B cell (primary cell): ENCODE measurements around the gene EXOSC9. TPM values are rescaled to one million over a fixed set of nuclear protein-coding genes. Genes with fewer than 3 reads are reported as not detected.

ENCODE experiments used
- ATAC-seq: fragments of 200-7000 bp; cut with Tn5 transposase; one replicate; pipeline ENCODE4 v1.10.0; 2021; ENCODE audit warnings: low read depth, mild to moderate bottlenecking, moderate number of reproducible peaks, moderate library complexity
- CTCF ChIA-PET: fragments of 350-600 bp; sonication (Branson Sonifier 250); formaldehyde crosslinking; loops from one replicate; lab custom pipeline; 2021; ENCODE audit warnings: antibody characterized with exemption, inconsistent platforms; lab: Charles Lee
- POLR2A ChIA-PET: fragments of 350-600 bp; sonication (Branson Sonifier 250); formaldehyde crosslinking; loops from one replicate; lab custom pipeline; 2021; ENCODE audit warnings: antibody characterized with exemption; lab: Charles Lee
- DNase-seq: peaks from one replicate; pipeline ENCODE4 v3.0.0; 2013
- H2AFZ ChIP-seq: 2 replicates; pipeline ENCODE4 v1.6.1; 2012; ENCODE audit warnings: mild to moderate bottlenecking, low read depth, low read length; ENCODE audit not compliant: insufficient read depth, poor library complexity, severe bottlenecking
- H3K27ac ChIP-seq, 2 donors: 1 replicate in 1 of 2; 2 replicates in 1 of 2; pipeline ENCODE4 v1.5.1; 2012 to 2013; ENCODE audit warnings: low read length in 2 of 2, mild to moderate bottlenecking in 2 of 2, moderate library complexity in 1 of 2
- H3K27me3 ChIP-seq, 4 experiments: fragments of 200-600 bp in 1 of 4; sonication (generic) in 1 of 4; replicated peaks in 1 of 4; 1 replicate in 2 of 4; 2 replicates in 2 of 4; pipeline versions ENCODE4 v1.6.1 to v1.7.0; 2013 to 2016; ENCODE audit warnings: low read length in 3 of 4, mild to moderate bottlenecking in 2 of 4, mixed read lengths in 1 of 4, moderate library complexity in 1 of 4; ENCODE audit not compliant: insufficient read depth in 4 of 4, control insufficient read depth in 3 of 4; ENCODE audit errors: control extremely low read depth in 1 of 4
- H3K36me3 ChIP-seq, 2 experiments: replicated peaks in 1 of 2; 1 replicate in 1 of 2; 2 replicates in 1 of 2; pipeline versions ENCODE4 v1.6.1 to v1.7.1; 2013; ENCODE audit warnings: low read length in 1 of 2; ENCODE audit not compliant: insufficient read depth in 2 of 2, control insufficient read depth in 1 of 2; ENCODE audit errors: control extremely low read depth in 1 of 2, extremely low read depth in 1 of 2
- H3K4me1 ChIP-seq, 2 donors: fragments of 200-600 bp in 1 of 2; sonication (generic) in 1 of 2; 1 replicate in 1 of 2; 2 replicates in 1 of 2; pipeline versions ENCODE4 v1.5.1 to v1.6.1; 2013 to 2017; ENCODE audit warnings: low read length in 2 of 2; ENCODE audit not compliant: control insufficient read depth in 2 of 2, insufficient read depth in 2 of 2
- H3K4me2 ChIP-seq: replicated peaks from 2 replicates; pipeline ENCODE3; 2012; ENCODE audit warnings: mild to moderate bottlenecking, low read depth, low read length; ENCODE audit not compliant: poor library complexity, severe bottlenecking
- H3K4me3 ChIP-seq, 5 experiments: fragments of 200-600 bp in 1 of 5; sonication (generic) in 1 of 5; 1 replicate in 3 of 5; 2 replicates in 2 of 5; pipeline versions ENCODE4 v1.5.1 to v1.7.0; 2011 to 2016; ENCODE audit warnings: low read length in 4 of 5, mild to moderate bottlenecking in 4 of 5, low read depth in 2 of 5, control low read depth in 1 of 5, moderate library complexity in 1 of 5; ENCODE audit not compliant: insufficient read depth in 1 of 5; ENCODE audit errors: control extremely low read depth in 1 of 5, extremely low read depth in 1 of 5
- H3K79me2 ChIP-seq: fragments of 200-600 bp; sonication (generic); one replicate; pipeline ENCODE4 v1.6.0; 2016; ENCODE audit warnings: low read length; ENCODE audit not compliant: control insufficient read depth, insufficient read depth
- H3K9ac ChIP-seq: fragments of 200-600 bp; sonication (generic); 2 replicates; pipeline ENCODE4 v1.6.1; 2017; ENCODE audit warnings: mild to moderate bottlenecking, low read length, moderate library complexity
- H3K9me3 ChIP-seq, 3 donors: one replicate each; pipeline versions ENCODE4 v1.6.1 to v1.7.1; 2013; ENCODE audit warnings: low read length in 2 of 3; ENCODE audit not compliant: control insufficient read depth in 2 of 3, insufficient read depth in 1 of 3; ENCODE audit errors: control extremely low read depth in 1 of 3
- H4K20me1 ChIP-seq: 2 replicates; pipeline ENCODE4 v1.6.0; 2012; ENCODE audit warnings: mild to moderate bottlenecking, low read length; ENCODE audit not compliant: insufficient read depth, control insufficient read depth, poor library complexity, severe bottlenecking
- H3K27ac Mint-ChIP-seq: one replicate; pipeline ENCODE4 v1.8.0; 2021; ENCODE audit warnings: mixed read lengths
- H3K27me3 Mint-ChIP-seq: one replicate; pipeline ENCODE4 v1.8.0; 2021; ENCODE audit warnings: mixed read lengths
- H3K4me1 Mint-ChIP-seq: one replicate; pipeline ENCODE4 v1.8.0; 2021; ENCODE audit warnings: mixed read lengths
- H3K4me3 Mint-ChIP-seq: one replicate; pipeline ENCODE4 v1.8.0; 2021; ENCODE audit warnings: mixed read lengths
- H3K9me3 Mint-ChIP-seq: one replicate; pipeline ENCODE4 v1.8.0; 2022; ENCODE audit warnings: mixed read lengths; ENCODE audit not compliant: insufficient read depth
- EZH2 ChIP-seq: IDR thresholded peaks from 2 replicates; pipeline ENCODE4 v1.6.1; 2012; ENCODE audit warnings: borderline replicate concordance, low read depth, mild to moderate bottlenecking, moderate library complexity, low read length; ENCODE audit not compliant: insufficient read depth, poor library complexity, severe bottlenecking
- WGBS: methylation state at CpG from one replicate; pipeline ENCODE4 v1.1.5; 2013; ENCODE audit warnings: missing lambda C conversion rate; ENCODE audit not compliant: insufficient coverage; 5-methylcytosine and 5-hydroxymethylcytosine counted together
- intact Hi-C: fragments of 100-400 bp; cut with micrococcal nuclease; formaldehyde crosslinking; loops from one replicate; pipeline ENCODE4 v1.10.0; 2022
- polyA plus RNA-seq: library from polyadenylated mRNA; depleted of rRNA; stranded (reverse); fragments of >200 nt; gene quantifications from 2 replicates; pipeline ENCODE4 v1.2.3, GENCODE V29; 2012
- total RNA-seq, 2 donors: library from RNA; stranded (reverse); fragments of 120-200 nt in 1 of 2; gene quantifications; 1 replicate in 1 of 2; 2 replicates in 1 of 2; pipeline versions ENCODE4 v1.2.3 to v1.2.4, GENCODE V29; 2013 to 2022
- TF ChIP-seq, protein P1 (sequence below): fragments of 200-600 bp; IDR thresholded peaks from one replicate; pipeline ENCODE4 v1.8.0; 2022; ENCODE audit warnings: antibody characterized with exemption, mild to moderate bottlenecking

Gene EXOSC9
- total and polyA plus RNA-seq, 2 donors (not counting 1 experiment from before 2014, with no cell fraction given) = 27.5 to 35.5 TPM

DNA sequence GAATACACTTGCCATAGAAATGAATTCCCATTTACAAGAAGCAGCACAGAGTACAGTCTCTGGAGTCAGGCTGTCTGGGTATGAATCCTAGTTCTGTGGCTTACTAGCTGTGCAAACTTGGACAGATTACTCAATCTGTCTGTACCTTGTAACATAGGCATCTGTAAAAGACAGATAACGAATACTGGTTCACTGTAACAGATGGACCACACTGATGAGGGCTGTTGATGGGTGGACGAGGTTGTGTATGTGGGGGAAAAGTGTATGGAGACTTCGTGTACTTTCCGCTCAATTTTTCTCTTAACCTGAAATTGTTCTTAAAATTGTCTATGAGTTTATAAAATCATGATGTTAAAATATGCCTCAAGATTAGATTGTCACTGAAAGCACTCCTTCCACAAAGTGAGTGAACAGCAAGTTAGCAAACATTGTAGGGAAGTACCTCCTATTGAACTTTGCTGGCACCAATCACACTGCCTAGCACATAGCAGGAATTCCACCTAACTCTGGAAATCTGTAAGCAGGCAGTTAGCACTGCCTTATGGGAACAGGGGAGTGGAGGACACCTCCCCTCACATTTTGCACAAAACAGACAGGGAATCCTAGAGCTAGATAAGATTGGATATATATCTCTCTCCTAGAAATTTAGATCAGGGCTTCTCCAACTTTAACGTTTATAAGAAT lies 6.5 kb upstream of the EXOSC9 start:
- no peak for ATAC-seq
- H3K27me3 Mint-ChIP-seq = peaks cover 8% of the 10 kb centered on the region
- Histone ChIP-seq H3K4me2 (no peak overlapping the region), H4K20me1 (no peaks in the 10 kb centered on the region), H3K79me2 (no peaks in the 10 kb centered on the region), H3K27ac (no peak overlapping the region), H3K9me3 (no peaks in the 10 kb centered on the region), H3K4me1 (no peaks in the 10 kb centered on the region), H3K4me3 (no peak overlapping the region), H3K27me3 (peaks cover 0 to 10% (median 2%) of the 10 kb centered on the region in 4 experiments), H2AFZ (no peak overlapping the region), H3K9ac (no peak overlapping the region), H3K36me3 (no peaks in the 10 kb centered on the region)
- DNase-seq = no peak
- no peak overlapping the region for H3K4me3 Mint-ChIP-seq
- H3K27ac Mint-ChIP-seq = no peak overlapping the region
- H3K9me3 Mint-ChIP-seq = no peaks in the 10 kb centered on the region
- WGBS = 100% methylated on average over 2 of the region's 5 CpGs
- CTCF ChIA-PET = no interaction called here
- intact Hi-C loops = no loop called here
- no peak for TF ChIP-seq EZH2
- TF ChIP-seq, protein P1, sequence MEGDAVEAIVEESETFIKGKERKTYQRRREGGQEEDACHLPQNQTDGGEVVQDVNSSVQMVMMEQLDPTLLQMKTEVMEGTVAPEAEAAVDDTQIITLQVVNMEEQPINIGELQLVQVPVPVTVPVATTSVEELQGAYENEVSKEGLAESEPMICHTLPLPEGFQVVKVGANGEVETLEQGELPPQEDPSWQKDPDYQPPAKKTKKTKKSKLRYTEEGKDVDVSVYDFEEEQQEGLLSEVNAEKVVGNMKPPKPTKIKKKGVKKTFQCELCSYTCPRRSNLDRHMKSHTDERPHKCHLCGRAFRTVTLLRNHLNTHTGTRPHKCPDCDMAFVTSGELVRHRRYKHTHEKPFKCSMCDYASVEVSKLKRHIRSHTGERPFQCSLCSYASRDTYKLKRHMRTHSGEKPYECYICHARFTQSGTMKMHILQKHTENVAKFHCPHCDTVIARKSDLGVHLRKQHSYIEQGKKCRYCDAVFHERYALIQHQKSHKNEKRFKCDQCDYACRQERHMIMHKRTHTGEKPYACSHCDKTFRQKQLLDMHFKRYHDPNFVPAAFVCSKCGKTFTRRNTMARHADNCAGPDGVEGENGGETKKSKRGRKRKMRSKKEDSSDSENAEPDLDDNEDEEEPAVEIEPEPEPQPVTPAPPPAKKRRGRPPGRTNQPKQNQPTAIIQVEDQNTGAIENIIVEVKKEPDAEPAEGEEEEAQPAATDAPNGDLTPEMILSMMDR = no peak
- POLR2A ChIA-PET = no interaction called here
- peaks cover 7% of the 10 kb centered on the region for H3K4me1 Mint-ChIP-seq

DNA sequence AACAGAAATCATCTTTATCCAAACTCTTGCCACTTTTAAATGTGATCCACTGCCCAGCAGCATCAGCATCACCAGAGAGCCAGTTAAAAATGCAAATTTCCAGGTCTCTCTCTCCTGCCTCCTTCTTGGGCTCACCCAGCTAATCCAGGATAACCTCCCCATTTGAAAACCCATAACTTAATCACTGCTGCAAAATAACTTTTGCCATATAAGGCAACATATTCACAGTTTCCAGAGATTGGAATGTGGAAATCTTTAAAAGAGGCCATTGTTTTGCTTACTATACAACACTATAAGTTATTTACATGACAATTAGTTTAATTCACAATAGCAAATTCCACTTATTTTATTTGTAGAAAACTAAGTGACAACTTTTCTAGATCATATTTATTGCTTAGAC lies 4.8 kb upstream of the EXOSC9 start:
- TF ChIP-seq EZH2 = no peak
- TF ChIP-seq, protein P1 = no peak
- Histone ChIP-seq H3K4me2 (no peak overlapping the region), H3K79me2 (peaks cover 2% of the 10 kb centered on the region), H3K36me3 (no peaks in the 10 kb centered on the region), H3K27ac (no peak overlapping the region), H3K4me3 (no peak overlapping the region), H3K4me1 (peaks cover 4 to 8% of the 10 kb centered on the region in 2 donors), H3K9ac (no peak overlapping the region), H4K20me1 (no peaks in the 10 kb centered on the region), H3K9me3 (no peaks in the 10 kb centered on the region), H3K27me3 (peaks cover 0 to 5% (median 2%) of the 10 kb centered on the region in 4 experiments), H2AFZ (no peak overlapping the region)
- DNase-seq = no peak
- CTCF ChIA-PET = interaction anchor here (0.7 kb wide), 1 partner anchor 379 kb away, joined by 4 read pairs; no protein-coding TSS in a partner anchor
- H3K27me3 Mint-ChIP-seq = peaks cover 3% of the 10 kb centered on the region
- POLR2A ChIA-PET = interaction anchor here (0.5 kb wide), 1 partner anchor 9 kb away, joined by 3 read pairs; no protein-coding TSS in a partner anchor
- H3K9me3 Mint-ChIP-seq = no peaks in the 10 kb centered on the region
- H3K27ac Mint-ChIP-seq = no peak overlapping the region
- intact Hi-C loops = no loop called here
- no peak overlapping the region for H3K4me3 Mint-ChIP-seq
- peaks cover 21% of the 10 kb centered on the region for H3K4me1 Mint-ChIP-seq
- ATAC-seq = no peak
